GM12878 (cell line): ENCODE results near the gene ALDH1A3. TPM values are rescaled to one million over a fixed set of nuclear protein-coding genes. Genes with fewer than 3 reads are reported as not detected.
A peak's percentile ranks its signal among the peaks of the same experiment; 100 is the strongest.

ENCODE experiments used
- ASH2L ChIP-seq: fragments of 300-600, 200-600 bp; sonication (generic); IDR thresholded peaks from 2 replicates; pipeline ENCODE4 v1.6.1; 2017; ENCODE audit warnings: low read depth, mild to moderate bottlenecking, borderline replicate concordance
- BCLAF1 ChIP-seq: fragments of 450-650 bp; IDR thresholded peaks from 2 replicates; pipeline ENCODE4 v1.6.1; 2017; ENCODE audit warnings: antibody characterized with exemption, mild to moderate bottlenecking, moderate library complexity
- E2F8 ChIP-seq: fragments of 450-650 bp; IDR thresholded peaks from 2 replicates; pipeline ENCODE4 v1.6.1; 2018; ENCODE audit warnings: mild to moderate bottlenecking, low read depth, moderate library complexity; ENCODE audit not compliant: partially characterized antibody
- EP300 ChIP-seq, 2 experiments: fragments of 150-350 bp in 1 of 2; IDR thresholded peaks; 2 replicates each; pipeline ENCODE4 v1.6.1; 2011 to 2012; ENCODE audit warnings: low read depth in 2 of 2, low read length in 2 of 2, borderline replicate concordance in 1 of 2, improper control_type of control experiment in 1 of 2, inconsistent platforms in 1 of 2; ENCODE audit not compliant: control insufficient read depth in 1 of 2
- EZH2 ChIP-seq: IDR thresholded peaks from 2 replicates; pipeline ENCODE4 v1.6.1; 2012; ENCODE audit warnings: low read depth, mild to moderate bottlenecking, control low read depth, inconsistent platforms, low read length, borderline replicate concordance; ENCODE audit not compliant: control insufficient read depth
- FOS ChIP-seq: IDR thresholded peaks from 3 replicates; pipeline ENCODE4 v1.6.1; 2011; ENCODE audit warnings: borderline replicate concordance; ENCODE audit not compliant: insufficient read length; ENCODE audit errors: extremely low read depth
- HDAC6 ChIP-seq: fragments of 200-600 bp; sonication (generic); IDR thresholded peaks from one replicate; pipeline ENCODE4 v1.8.0; 2017; ENCODE audit warnings: antibody characterized with exemption; ENCODE audit not compliant: unreplicated experiment
- IKZF1 ChIP-seq: fragments of 450-650 bp; conservative IDR thresholded peaks from 2 replicates; pipeline ENCODE4 v1.6.1; 2017; ENCODE audit warnings: antibody characterized with exemption, mild to moderate bottlenecking
- NKRF ChIP-seq: fragments of 450-650 bp; conservative IDR thresholded peaks from 2 replicates; pipeline ENCODE4 v1.6.1; 2017; ENCODE audit warnings: mild to moderate bottlenecking, moderate library complexity
- PKNOX1 ChIP-seq: fragments of 450-650 bp; IDR thresholded peaks from 2 replicates; pipeline ENCODE4 v1.6.1; 2016; ENCODE audit warnings: mild to moderate bottlenecking
- RAD21 ChIP-seq: IDR thresholded peaks from 2 replicates; pipeline ENCODE4 v1.6.1; 2011; ENCODE audit warnings: mild to moderate bottlenecking, low read depth, low read length, moderate library complexity; ENCODE audit not compliant: insufficient read depth
- RELB ChIP-seq: fragments of 450-650 bp; IDR thresholded peaks from 2 replicates; pipeline ENCODE4 v1.6.1; 2017; ENCODE audit warnings: low read depth, mild to moderate bottlenecking, moderate library complexity
- SUPT20H ChIP-seq: IDR thresholded peaks from 2 replicates; pipeline ENCODE4 v1.6.1; 2011; ENCODE audit warnings: low read depth, mild to moderate bottlenecking, low read length, moderate library complexity, borderline replicate concordance; ENCODE audit not compliant: control insufficient read depth
- TARDBP ChIP-seq: IDR thresholded peaks from 2 replicates; pipeline ENCODE4 v1.6.1; 2016; ENCODE audit warnings: borderline replicate concordance
- TCF3 ChIP-seq: IDR thresholded peaks from 2 replicates; pipeline ENCODE4 v1.6.1; 2012; ENCODE audit warnings: low read depth, mild to moderate bottlenecking, low read length, borderline replicate concordance; ENCODE audit not compliant: insufficient read depth
- YBX1 ChIP-seq: fragments of 450-650 bp; IDR thresholded peaks from 2 replicates; pipeline ENCODE4 v1.6.1; 2016; ENCODE audit warnings: antibody characterized with exemption
- ZSCAN29 ChIP-seq: fragments of 450-650 bp; IDR thresholded peaks from 2 replicates; pipeline ENCODE4 v1.6.1; 2017; ENCODE audit warnings: mild to moderate bottlenecking, moderate library complexity
- polyA plus RNA-seq, 11 experiments: library from polyadenylated mRNA; depleted of rRNA in 4 of 11; unstranded in 6 of 11; stranded (reverse) in 5 of 11; fragments of >200 nt; fragmentation: Nextera tagmentation in 4 of 11; fragmentation: Illumina TruSeq in 1 of 11; extraction: Ambion mirVana in 4 of 11; extraction: Trizol in 1 of 11; gene quantifications; 1 replicate in 1 of 11; 2 replicates in 10 of 11; pipeline versions ENCODE4 v1.2.1 to v1.2.3, GENCODE V29; 2011 to 2016; ENCODE audit warnings: inconsistent platforms in 2 of 11, missing spikeins in 2 of 11, low read depth in 1 of 11
- total RNA-seq, 4 experiments: library from RNA; depleted of rRNA in 3 of 4; stranded (reverse); fragments of >200 nt in 3 of 4; fragmentation: Illumina TruSeq in 1 of 4; extraction: Trizol in 1 of 4; gene quantifications; 2 replicates each; pipeline versions ENCODE4 v1.2.1 to v1.2.3, GENCODE V29; 2013 to 2021

Gene ALDH1A3
- total and polyA plus RNA-seq, 10 of the 15 experiments (the other 5 are each of a cell fraction or from before 2014, with no cell fraction given) = 0.06 to 0.69 (median 0.18) TPM

GRCh38 chr15:100919481-100920405 lies 40.1 kb downstream of the ALDH1A3 start (continued):
- TF ChIP-seq BCLAF1 = no peak
- TF ChIP-seq ZSCAN29 = no peak
- TF ChIP-seq TCF3 = no peak
- no peak for TF ChIP-seq SUPT20H
- TF ChIP-seq EZH2 = no peak
- TF ChIP-seq YBX1 = no peak
- no peak for TF ChIP-seq ASH2L
- no peak for TF ChIP-seq HDAC6
- TF ChIP-seq PKNOX1 = no peak
- peak; percentile 37; the same call in 1 of the 2 replicates for TF ChIP-seq NKRF
- TF ChIP-seq EP300 (IDR thresholded peaks at IDR 0.05; ENCODE audit: borderline replicate concordance in 1 of 2, control insufficient read depth in 1 of 2, low read depth in 2 of 2, low read length in 2 of 2) = no peak
- TF ChIP-seq IKZF1 = 0 out of 2 replicates have a peak, but pooled peaks have one; percentile 39
- TF ChIP-seq E2F8 = no peak
- TF ChIP-seq FOS = no peak
- no peak for TF ChIP-seq TARDBP
- no peak for TF ChIP-seq RELB
- no peak for TF ChIP-seq RAD21
